Measurements from ENCODE around the gene CLCN5.

DNA sequence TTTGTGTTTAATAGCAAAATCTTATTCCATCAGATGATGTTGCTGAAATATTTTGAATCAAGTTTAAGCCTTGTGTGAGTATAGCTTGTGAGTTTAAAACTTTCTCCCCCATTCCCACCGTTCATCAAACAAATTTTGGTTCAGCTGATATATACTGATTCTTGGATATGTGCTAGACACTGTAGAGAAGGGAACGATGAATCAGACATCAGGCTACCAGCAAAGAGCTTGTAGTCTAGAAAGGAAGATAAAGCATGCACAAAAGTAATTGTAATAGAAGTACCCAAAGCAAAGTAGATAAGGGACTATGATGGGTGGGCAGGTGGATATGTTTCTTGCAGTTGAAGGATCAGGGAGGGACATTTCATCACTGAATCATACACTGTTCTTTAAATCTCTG lies 146.5 kb downstream of the CLCN5 start:
- TF ChIP-seq POLR2AphosphoS5 (IDR thresholded peaks at IDR 0.05; ENCODE audit: low read depth, low read length) = no peak
- TF ChIP-seq POLR2A (IDR thresholded peaks at IDR 0.05; ENCODE audit: low read depth, low read length) = no peak
- no peak for TF ChIP-seq SPI1 (IDR thresholded peaks at IDR 0.05; ENCODE audit: low read depth, low read length)
- TF ChIP-seq PAX5 (IDR thresholded peaks at IDR 0.05; ENCODE audit: insufficient read depth, low read length, severe bottlenecking) = no peak
